ENCODE data around the gene EFEMP2.

DNA sequence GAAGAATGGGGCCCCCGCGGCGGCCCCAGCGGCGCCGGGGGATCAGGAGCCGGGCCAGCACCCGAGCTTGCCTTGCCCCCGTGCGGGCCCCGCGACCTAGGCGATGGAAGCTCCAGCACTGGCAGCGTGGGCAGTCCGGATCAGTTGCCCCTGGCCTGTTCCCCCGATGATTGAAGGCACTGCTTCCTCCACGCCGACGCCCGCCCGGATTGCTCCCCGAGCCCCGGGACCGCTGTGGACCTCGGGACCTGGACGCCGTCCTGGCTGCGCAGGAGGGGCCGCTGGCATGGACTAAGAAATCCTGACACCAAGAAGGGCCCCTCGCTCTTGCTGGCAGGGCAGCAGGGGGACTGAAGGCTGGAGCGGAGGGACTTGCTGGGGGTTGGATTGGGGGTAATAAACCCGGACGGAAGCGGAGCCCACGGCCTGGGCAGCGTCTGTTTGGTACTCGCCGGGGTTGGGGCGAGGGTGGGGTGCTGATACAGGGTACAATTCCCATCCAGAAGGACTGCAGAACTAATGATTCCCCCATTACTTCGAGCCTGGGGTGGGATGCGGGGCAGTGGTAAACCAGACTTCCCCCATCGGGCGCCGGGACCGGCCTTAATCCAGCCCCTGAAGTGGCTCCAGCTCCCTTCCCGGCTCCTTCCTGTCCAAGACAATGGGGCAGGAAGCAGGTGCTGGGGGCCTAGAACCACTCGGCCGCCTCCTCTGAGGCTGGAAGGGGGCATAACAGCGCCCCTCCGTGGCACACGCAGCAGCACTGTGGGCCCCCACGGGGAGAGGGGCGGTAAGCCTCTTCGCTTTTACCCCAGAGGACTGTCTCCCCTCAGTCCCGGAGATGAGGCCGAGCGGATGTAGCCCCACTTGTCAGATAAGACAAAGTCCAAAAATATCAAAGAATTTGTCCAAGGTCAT, 18.9 kb upstream of the EFEMP2 start:
- TF ChIP-seq, protein P1, sequence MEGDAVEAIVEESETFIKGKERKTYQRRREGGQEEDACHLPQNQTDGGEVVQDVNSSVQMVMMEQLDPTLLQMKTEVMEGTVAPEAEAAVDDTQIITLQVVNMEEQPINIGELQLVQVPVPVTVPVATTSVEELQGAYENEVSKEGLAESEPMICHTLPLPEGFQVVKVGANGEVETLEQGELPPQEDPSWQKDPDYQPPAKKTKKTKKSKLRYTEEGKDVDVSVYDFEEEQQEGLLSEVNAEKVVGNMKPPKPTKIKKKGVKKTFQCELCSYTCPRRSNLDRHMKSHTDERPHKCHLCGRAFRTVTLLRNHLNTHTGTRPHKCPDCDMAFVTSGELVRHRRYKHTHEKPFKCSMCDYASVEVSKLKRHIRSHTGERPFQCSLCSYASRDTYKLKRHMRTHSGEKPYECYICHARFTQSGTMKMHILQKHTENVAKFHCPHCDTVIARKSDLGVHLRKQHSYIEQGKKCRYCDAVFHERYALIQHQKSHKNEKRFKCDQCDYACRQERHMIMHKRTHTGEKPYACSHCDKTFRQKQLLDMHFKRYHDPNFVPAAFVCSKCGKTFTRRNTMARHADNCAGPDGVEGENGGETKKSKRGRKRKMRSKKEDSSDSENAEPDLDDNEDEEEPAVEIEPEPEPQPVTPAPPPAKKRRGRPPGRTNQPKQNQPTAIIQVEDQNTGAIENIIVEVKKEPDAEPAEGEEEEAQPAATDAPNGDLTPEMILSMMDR (IDR thresholded peaks at IDR 0.05; ENCODE audit: low read depth, low read length, poor library complexity, severe bottlenecking), result peak; percentile 88
- no peak for TF ChIP-seq EZH2phosphoT487 (IDR thresholded peaks at IDR 0.05; ENCODE audit: borderline replicate concordance, low read length)

All from DOHH2 (cell line).